H1 (cell line): ENCODE results near the gene ITPK1. TPM values are rescaled to one million over a fixed set of nuclear protein-coding genes. Genes with fewer than 3 reads are reported as not detected.

Experiments used
- CTCF ChIA-PET: fragments of 300-600 bp; sonication (Branson Sonifier 250); formaldehyde crosslinking; loops from one replicate; lab custom pipeline; 2021; ENCODE audit not compliant: partially characterized antibody; lab: Charles Lee
- POLR2A ChIA-PET: fragments of 300-600 bp; sonication (Branson Sonifier 250); formaldehyde crosslinking; loops from one replicate; lab custom pipeline; 2021; ENCODE audit warnings: inconsistent platforms; ENCODE audit not compliant: partially characterized antibody; lab: Charles Lee
- DNase-seq, 2 experiments: peaks; one replicate each; pipeline versions ENCODE4 v3.0.0 to v3.0.0-alpha.2; 2010 to 2022; ENCODE audit warnings: low spot score in 2 of 2, low read depth in 1 of 2, mixed read lengths in 1 of 2
- FAIRE-seq: peaks from 2 replicates; lab custom pipeline; 2011; peaks lifted over from hg19 to GRCh38; lab: Jason Lieb, UNC
- H2AFZ ChIP-seq: 2 replicates; pipeline ENCODE4 v1.8.1; 2012; ENCODE audit warnings: low read length, inconsistent platforms
- H2AK5ac ChIP-seq: 2 replicates; pipeline ENCODE4 v1.6.1; 2013; ENCODE audit warnings: low read depth, low read length
- H2BK120ac ChIP-seq: replicated peaks from 2 replicates; pipeline ENCODE3; 2013; ENCODE audit warnings: low read depth, low read length, inconsistent platforms
- H2BK12ac ChIP-seq: 2 replicates; pipeline ENCODE4 v1.6.1; 2013; ENCODE audit warnings: low read depth, low read length
- H2BK15ac ChIP-seq: 2 replicates; pipeline ENCODE4 v1.6.1; 2013; ENCODE audit warnings: low read length
- H2BK20ac ChIP-seq: 2 replicates; pipeline ENCODE4 v1.6.1; 2013; ENCODE audit warnings: low read length
- H2BK5ac ChIP-seq: 2 replicates; pipeline ENCODE4 v1.6.1; 2013; ENCODE audit warnings: low read depth, low read length
- H3K14ac ChIP-seq: 2 replicates; pipeline ENCODE4 v1.6.1; 2013; ENCODE audit warnings: inconsistent platforms; ENCODE audit not compliant: insufficient read length
- H3K18ac ChIP-seq: 2 replicates; pipeline ENCODE4 v1.6.1; 2013; ENCODE audit warnings: low read length; ENCODE audit errors: extremely low read depth
- H3K23ac ChIP-seq: 2 replicates; pipeline ENCODE4 v1.6.1; 2013; ENCODE audit warnings: inconsistent platforms; ENCODE audit not compliant: insufficient read length
- H3K23me2 ChIP-seq: 2 replicates; pipeline ENCODE4 v1.6.1; 2013; ENCODE audit warnings: low read depth, low read length
- H3K27ac ChIP-seq: 2 replicates; pipeline ENCODE4 v1.6.1; 2011; ENCODE audit warnings: low read depth, low read length, inconsistent platforms
- H3K27me3 ChIP-seq, 4 experiments: replicated peaks in 1 of 4; 1 replicate in 1 of 4; 2 replicates in 3 of 4; pipeline versions ENCODE4 v1.6.1 to v1.8.1; 2011 to 2013; ENCODE audit warnings: low read length in 3 of 4, mild to moderate bottlenecking in 3 of 4, inconsistent platforms in 2 of 4, mixed read lengths in 2 of 4, moderate library complexity in 1 of 4; ENCODE audit not compliant: control insufficient read depth in 3 of 4, insufficient read depth in 3 of 4; ENCODE audit errors: extremely low read depth in 1 of 4
- H3K36me3 ChIP-seq, 4 experiments: 2 replicates each; pipeline versions ENCODE4 v1.6.1 to v1.8.1; 2011 to 2013; ENCODE audit warnings: mild to moderate bottlenecking in 4 of 4, low read length in 3 of 4, moderate library complexity in 2 of 4, control low read depth in 1 of 4, inconsistent platforms in 1 of 4; ENCODE audit not compliant: insufficient read depth in 4 of 4, control insufficient read depth in 2 of 4
- H3K4ac ChIP-seq: replicated peaks from 2 replicates; pipeline ENCODE3; 2013; ENCODE audit warnings: low read length, low read depth, mixed read lengths, inconsistent platforms; ENCODE audit not compliant: insufficient read length
- H3K4me1 ChIP-seq, 4 experiments: replicated peaks in 1 of 4; 1 replicate in 1 of 4; 2 replicates in 3 of 4; pipeline versions ENCODE4 v1.6.1 to v1.8.1; 2011 to 2013; ENCODE audit warnings: low read length in 3 of 4, inconsistent platforms in 2 of 4, mixed read lengths in 1 of 4; ENCODE audit not compliant: insufficient read depth in 4 of 4, control insufficient read depth in 3 of 4
- H3K4me2 ChIP-seq, 2 experiments: 2 replicates each; pipeline versions ENCODE4 v1.6.1 to v1.8.1; 2011 to 2013; ENCODE audit warnings: low read depth in 2 of 2, low read length in 2 of 2, control low read depth in 1 of 2, inconsistent platforms in 1 of 2, mild to moderate bottlenecking in 1 of 2; ENCODE audit not compliant: insufficient read depth in 1 of 2
- H3K4me3 ChIP-seq, 4 experiments: fragments of 200-600, 300-600 bp in 1 of 4; sonication (generic), shearing (Covaris generic), sonication (Bioruptor Twin) in 1 of 4; 2 replicates each; pipeline versions ENCODE4 v1.5.1 to v1.8.1; 2011 to 2016; ENCODE audit warnings: low read length in 4 of 4, low read depth in 3 of 4, control low read depth in 2 of 4, inconsistent platforms in 2 of 4, mild to moderate bottlenecking in 2 of 4, mixed read lengths in 1 of 4, moderate library complexity in 1 of 4; ENCODE audit not compliant: insufficient read depth in 2 of 4; ENCODE audit errors: extremely low read depth in 1 of 4
- H3K56ac ChIP-seq: replicated peaks from 2 replicates; pipeline ENCODE3; 2013; ENCODE audit warnings: low read depth, mild to moderate bottlenecking, mixed read lengths, low read length, inconsistent platforms; ENCODE audit not compliant: insufficient read length
- H3K79me1 ChIP-seq: 2 replicates; pipeline ENCODE4 v1.6.1; 2013; ENCODE audit warnings: low read depth, low read length, control low read depth
- H3K79me2 ChIP-seq, 2 experiments: 2 replicates each; pipeline versions ENCODE4 v1.6.1 to v1.8.1; 2012 to 2013; ENCODE audit warnings: low read length in 2 of 2, mild to moderate bottlenecking in 2 of 2, inconsistent platforms in 1 of 2; ENCODE audit not compliant: insufficient read depth in 2 of 2, control insufficient read depth in 1 of 2
- H3K9ac ChIP-seq, 4 experiments: replicated peaks in 1 of 4; 1 replicate in 1 of 4; 2 replicates in 3 of 4; pipeline versions ENCODE4 v1.6.1 to v1.8.1; 2011 to 2013; ENCODE audit warnings: low read depth in 3 of 4, low read length in 3 of 4, control low read depth in 2 of 4, mild to moderate bottlenecking in 2 of 4, moderate library complexity in 2 of 4, inconsistent platforms in 1 of 4; ENCODE audit errors: extremely low read depth in 1 of 4
- H3K9me3 ChIP-seq, 2 experiments: 2 replicates each; pipeline versions ENCODE4 v1.6.1 to v1.8.1; 2012 to 2013; ENCODE audit warnings: mild to moderate bottlenecking in 2 of 2, moderate library complexity in 2 of 2, control low read depth in 1 of 2, inconsistent platforms in 1 of 2, low read depth in 1 of 2, low read length in 1 of 2, mixed read lengths in 1 of 2; ENCODE audit not compliant: insufficient read depth in 2 of 2
- H4K20me1 ChIP-seq, 2 experiments: replicated peaks in 1 of 2; 2 replicates each; pipeline versions ENCODE3 to v1.8.1; 2011 to 2013; ENCODE audit warnings: inconsistent platforms in 2 of 2, low read length in 2 of 2, mild to moderate bottlenecking in 1 of 2; ENCODE audit not compliant: insufficient read depth in 2 of 2, control insufficient read depth in 1 of 2
- H4K5ac ChIP-seq: 2 replicates; pipeline ENCODE4 v1.6.1; 2013; ENCODE audit warnings: low read length, low read depth, mixed read lengths, inconsistent platforms; ENCODE audit not compliant: insufficient read length
- H4K8ac ChIP-seq: 2 replicates; pipeline ENCODE4 v1.8.0; 2013; ENCODE audit warnings: mild to moderate bottlenecking, moderate library complexity, low read length, inconsistent platforms; ENCODE audit not compliant: insufficient read depth; ENCODE audit errors: extremely low read depth
- H4K91ac ChIP-seq: replicated peaks from 2 replicates; pipeline ENCODE3; 2013; ENCODE audit warnings: low read length, mixed read lengths, inconsistent platforms; ENCODE audit not compliant: insufficient read length
- FOSL1 ChIP-seq: IDR thresholded peaks from 2 replicates; pipeline ENCODE4 v1.6.1; 2011; ENCODE audit warnings: mild to moderate bottlenecking, low read depth, low read length, moderate library complexity; ENCODE audit not compliant: insufficient read depth
- WGBS, 2 experiments: shearing (Covaris generic) in 1 of 2; methylation state at CpG; one replicate each; pipeline versions ENCODE4 v1.1.6 to v1.1.7; 2013 to 2015; ENCODE audit warnings: low lambda C conversion rate in 2 of 2, mixed read lengths in 2 of 2, inconsistent platforms in 1 of 2, low coverage in 1 of 2, missing lambda C conversion rate in 1 of 2; ENCODE audit not compliant: insufficient replicate concordance in 2 of 2, insufficient coverage in 1 of 2, insufficient read length in 1 of 2; ENCODE audit errors: extremely low coverage in 1 of 2, missing lambda C conversion rate in 1 of 2; 5-methylcytosine and 5-hydroxymethylcytosine counted together
- polyA plus RNA-seq, 7 experiments: library from polyadenylated mRNA; depleted of rRNA in 3 of 7; stranded (reverse) in 5 of 7; unstranded in 2 of 7; fragments of >200 nt in 5 of 7; fragments of 200-250 nt in 2 of 7; gene quantifications; 1 replicate in 5 of 7; 2 replicates in 1 of 7; 4 replicates in 1 of 7; pipeline versions ENCODE4 v1.2.1 to v1.2.3, GENCODE V29; 2011 to 2013; ENCODE audit warnings: missing spikeins in 2 of 7, mixed read lengths in 2 of 7
- total RNA-seq: library from RNA; stranded (reverse); fragmentation: NEBNext Ultra II Directional; extraction: Animal tissue kit (Norgen Biotek cat#: 25700); gene quantifications from 2 replicates; pipeline ENCODE4 v1.2.1, GENCODE V29; 2021

The ITPK1 gene
- total and polyA plus RNA-seq, 2 of the 8 experiments (the other 6 are each of a cell fraction or from before 2014, with no cell fraction given), result 108 to 143 TPM

DNA sequence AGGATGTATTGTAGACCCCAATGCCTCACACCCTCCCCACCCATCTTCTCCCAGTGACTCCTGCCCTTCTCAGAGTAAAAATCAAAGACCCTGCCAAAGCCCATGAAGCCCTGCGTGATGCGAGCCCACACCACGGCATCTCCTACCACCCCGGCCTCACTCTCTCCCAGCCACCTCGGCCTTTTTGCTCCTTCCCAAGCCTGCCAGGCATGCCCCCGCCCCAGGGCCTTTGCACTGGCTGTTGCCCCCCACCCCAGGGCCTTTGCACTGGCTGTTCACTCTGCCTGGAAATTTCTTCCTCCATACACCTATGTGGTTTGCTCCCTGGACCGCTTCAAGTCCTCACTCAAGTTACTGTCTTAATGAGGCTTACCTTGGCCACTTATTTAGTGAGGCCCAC, 197.8 kb downstream of the ITPK1 start:
- Histone ChIP-seq H2BK120ac (no peak overlapping the region), H3K4me2 (no peak overlapping the region), H3K36me3 (no peaks in the 10 kb centered on the region), H4K91ac (no peak overlapping the region), H3K4ac (no peak overlapping the region), H3K79me1 (no peaks in the 10 kb centered on the region), H2AFZ (no peak overlapping the region), H2BK20ac (no peak overlapping the region), H4K20me1 (peaks cover 0 to 3% of the 10 kb centered on the region in 2 experiments), H2BK12ac (no peak overlapping the region), H4K8ac (no peak overlapping the region), H3K18ac (no peak overlapping the region), H2AK5ac (no peak overlapping the region), H3K9me3 (no peaks in the 10 kb centered on the region), H3K56ac (no peak overlapping the region), H3K4me1 (peaks cover 0 to 3% (median 1%) of the 10 kb centered on the region in 4 experiments; a peak in 2 of 7 replicates), H3K14ac (no peak overlapping the region), H3K27ac (no peak overlapping the region), H3K27me3 (peaks cover 0 to 11% (median 2%) of the 10 kb centered on the region in 4 experiments; a peak in 3 of 7 replicates), H3K23ac (no peak overlapping the region), H3K9ac (no peak overlapping the region), H3K79me2 (no peaks in the 10 kb centered on the region), H3K4me3 (no peak overlapping the region), H3K23me2 (peaks cover 4% of the 10 kb centered on the region; the same call in 1 of the 2 replicates), H4K5ac (no peak overlapping the region), H2BK15ac (no peak overlapping the region), H2BK5ac (no peak overlapping the region)
- ChIA-PET CTCF (interaction anchor here (1.0 kb wide), 1 partner anchor 195 kb away, joined by 3 read pairs; no protein-coding TSS in a partner anchor), POLR2A (no interaction called here)
- FAIRE-seq, result no peak
- WGBS, 2 experiments, result 95% methylated on average over 7 of the region's 7 CpGs; no CpG with 5 or more reads in 1 of the 2 experiments
- no peak for DNase-seq
- no peak for TF ChIP-seq FOSL1
